Peyer's patch (tissue), 4 donors: Measurements from ENCODE around the gene IQCN. TPM values are rescaled to one million over a fixed set of nuclear protein-coding genes. Genes with fewer than 3 reads are reported as not detected.

Experiments used
- DNase-seq, 3 donors: peaks; one replicate each; pipeline ENCODE4 v3.0.0-alpha.2; 2017 to 2019
- H3K27ac ChIP-seq, 4 donors: fragments of 200-600 bp; sonication (generic); one replicate each; pipeline ENCODE4 v1.5.1; 2016 to 2019
- H3K27me3 ChIP-seq, 2 donors: fragments of 200-600 bp; sonication (generic); one replicate each; pipeline ENCODE4 v1.5.1; 2019
- H3K36me3 ChIP-seq, 3 donors: fragments of 200-600 bp; sonication (generic); one replicate each; pipeline ENCODE4 v1.5.1; 2016 to 2019
- H3K4me1 ChIP-seq, 4 donors: fragments of 200-600 bp; sonication (generic); one replicate each; pipeline ENCODE4 v1.5.1; 2016 to 2019
- H3K4me3 ChIP-seq, 4 donors: fragments of 200-600 bp; sonication (generic); 1 replicate in 3 of 4; 2 replicates in 1 of 4; pipeline ENCODE4 v1.5.1; 2016 to 2019; ENCODE audit warnings: mild to moderate bottlenecking in 1 of 4
- H3K9me3 ChIP-seq, 4 donors: fragments of 200-600 bp; sonication (generic); one replicate each; pipeline ENCODE4 v1.5.1; 2016 to 2019; ENCODE audit warnings: mild to moderate bottlenecking in 1 of 4
- CTCF ChIP-seq, 6 experiments: fragments of 450-650 bp in 4 of 6; fragments of 200-600 bp in 2 of 6; sonication (generic) in 1 of 6; IDR thresholded peaks; one replicate each; pipeline ENCODE4 v1.5.1; 2017 to 2019; ENCODE audit warnings: antibody characterized with exemption in 6 of 6, mild to moderate bottlenecking in 3 of 6, moderate library complexity in 1 of 6
- POLR2A ChIP-seq, 2 donors: fragments of 450-650 bp; IDR thresholded peaks; one replicate each; pipeline ENCODE4 v1.5.1; 2017; ENCODE audit warnings: antibody characterized with exemption in 2 of 2, mild to moderate bottlenecking in 2 of 2, moderate library complexity in 2 of 2
- total RNA-seq, 4 donors: library from RNA; depleted of rRNA; stranded (reverse); fragments of >200 nt; gene quantifications; one replicate each; pipeline ENCODE4 v1.1.0, GENCODE V29; 2016

Gene IQCN
- total RNA-seq, 4 donors from 2014 or later: 7.4 to 40.2 (median 17.0) TPM

- peaks cover 0 to 10% of the 10 kb centered on the region in 2 donors for H3K27me3 ChIP-seq
- no peak for DNase-seq
- peak overlapping the region in 1 of 4 donors; percentile 58 for H3K4me3 ChIP-seq
- no peaks in the 10 kb centered on the region for H3K9me3 ChIP-seq
- H3K27ac ChIP-seq: peak overlapping the region in 2 of 4 donors; percentile 12 to 41
- no peaks in the 10 kb centered on the region for H3K36me3 ChIP-seq
- peaks cover 0 to 31% (median 9%) of the 10 kb centered on the region in 4 donors for H3K4me1 ChIP-seq
- TF ChIP-seq CTCF (IDR thresholded peaks at IDR 0.05): no peak
- no peak for TF ChIP-seq POLR2A (IDR thresholded peaks at IDR 0.05)
Measured at GRCh38 chr19:18225355-18225701, 48.9 kb downstream of the IQCN start.

- Histone ChIP-seq H3K4me1 (peaks cover 0 to 31% (median 9%) of the 10 kb centered on the region in 4 donors), H3K9me3 (no peaks in the 10 kb centered on the region), H3K27me3 (peaks cover 0 to 10% of the 10 kb centered on the region in 2 donors), H3K27ac (peak overlapping the region in 3 of 4 donors; percentile 12 to 54 (median 38)), H3K4me3 (peak overlapping the region; percentile 15 to 58 (median 42)), H3K36me3 (no peaks in the 10 kb centered on the region)
- DNase-seq: peak; percentile 90 to 99 (median 98)
- no peak for TF ChIP-seq CTCF (IDR thresholded peaks at IDR 0.05)
- TF ChIP-seq POLR2A (IDR thresholded peaks at IDR 0.05): no peak
Measured at GRCh38 chr19:18224525-18225354, 49.5 kb downstream of the IQCN start.

- H3K9me3 ChIP-seq: no peaks in the 10 kb centered on the region
- peak; percentile 17 to 64 (median 61) for DNase-seq
- H3K36me3 ChIP-seq: no peaks in the 10 kb centered on the region
- no peak for TF ChIP-seq POLR2A (IDR thresholded peaks at IDR 0.05)
- no peak for TF ChIP-seq CTCF (IDR thresholded peaks at IDR 0.05)
- H3K4me1 ChIP-seq: peaks cover 0 to 31% (median 9%) of the 10 kb centered on the region in 4 donors
- H3K4me3 ChIP-seq: peak overlapping the region; percentile 15 to 58 (median 42)
- peaks cover 0 to 10% of the 10 kb centered on the region in 2 donors for H3K27me3 ChIP-seq
- H3K27ac ChIP-seq: peak overlapping the region in 2 of 4 donors; percentile 24 to 54
Measured at GRCh38 chr19:18223860-18224524, 50.3 kb downstream of the IQCN start.

- peaks cover 0 to 31% (median 9%) of the 10 kb centered on the region in 4 donors for H3K4me1 ChIP-seq
- H3K9me3 ChIP-seq: no peaks in the 10 kb centered on the region
- TF ChIP-seq CTCF (IDR thresholded peaks at IDR 0.05) (no peak), POLR2A (IDR thresholded peaks at IDR 0.05) (no peak)
- no peak for DNase-seq
- no peaks in the 10 kb centered on the region for H3K36me3 ChIP-seq
- H3K4me3 ChIP-seq: no peak overlapping the region
- peaks cover 0 to 10% of the 10 kb centered on the region in 2 donors for H3K27me3 ChIP-seq
- no peak overlapping the region for H3K27ac ChIP-seq
Measured at GRCh38 chr19:18221815-18222725, 52.2 kb downstream of the IQCN start.

- H3K9me3 ChIP-seq: no peaks in the 10 kb centered on the region
- H3K36me3 ChIP-seq: no peaks in the 10 kb centered on the region
- TF ChIP-seq CTCF (IDR thresholded peaks at IDR 0.05) (no peak), POLR2A (IDR thresholded peaks at IDR 0.05) (no peak)
- H3K4me1 ChIP-seq: peaks cover 0 to 24% (median 7%) of the 10 kb centered on the region in 4 donors
- peaks cover 0 to 10% of the 10 kb centered on the region in 2 donors for H3K27me3 ChIP-seq
- no peak for DNase-seq
- H3K27ac ChIP-seq: no peak overlapping the region
- no peak overlapping the region for H3K4me3 ChIP-seq
Measured at GRCh38 chr19:18220632-18221275, 53.5 kb downstream of the IQCN start.
